Testis (tissue), 2 donors: ENCODE results near the gene CSTF3.

Experiments used
- CTCF ChIP-seq, 3 experiments: fragments of 450-650 bp in 2 of 3; fragments of 200-600 bp in 1 of 3; sonication (generic) in 1 of 3; IDR thresholded peaks; one replicate each; pipeline ENCODE4 v1.5.1; 2016 to 2019; ENCODE audit warnings: antibody characterized with exemption in 3 of 3, mild to moderate bottlenecking in 2 of 3, moderate library complexity in 1 of 3
- POLR2A ChIP-seq: fragments of 450-650 bp; IDR thresholded peaks from one replicate; pipeline ENCODE4 v1.6.1; 2017; ENCODE audit warnings: antibody characterized with exemption, mild to moderate bottlenecking, moderate library complexity

DNA sequence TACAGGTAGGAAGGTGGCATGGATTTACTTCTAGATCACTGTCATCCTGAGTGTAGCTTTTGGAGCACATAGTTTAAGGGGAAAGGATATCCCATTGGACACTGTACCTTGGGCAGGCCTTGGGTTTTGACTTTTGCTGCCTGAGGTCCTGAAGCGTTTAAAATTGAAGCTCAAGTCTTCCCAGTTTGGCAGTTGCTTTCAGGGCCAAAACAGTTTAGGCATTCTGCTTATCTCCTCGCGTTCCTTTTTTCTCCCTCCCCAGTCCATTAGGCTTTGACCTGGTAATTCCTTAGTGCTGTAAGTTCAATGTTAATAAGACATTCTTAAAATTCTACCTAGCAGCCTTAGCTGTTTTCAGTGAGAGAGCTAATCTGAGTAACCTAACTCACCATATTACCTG is 35.7 kb downstream of the CSTF3 start:
- TF ChIP-seq POLR2A: no peak
- no peak for TF ChIP-seq CTCF (IDR thresholded peaks at IDR 0.05)
